HepG2 (cell line): Measurements from ENCODE around the gene TBX10. TPM values are rescaled to one million over a fixed set of nuclear protein-coding genes. Genes with fewer than 3 reads are reported as not detected.

ENCODE experiments used
- ATF7-NPFF ChIP-seq: sonication (generic); formaldehyde crosslinking; IDR thresholded peaks from 2 replicates; pipeline ENCODE4 v1.8.1; 2023; ENCODE audit warnings: mild to moderate bottlenecking, low read depth, missing genetic modification reagents, moderate library complexity
- CAMTA2 ChIP-seq: sonication (generic); formaldehyde crosslinking; IDR thresholded peaks from 2 replicates; pipeline ENCODE4 v1.4.0; 2020; ENCODE audit warnings: mild to moderate bottlenecking, missing genetic modification reagents, borderline replicate concordance
- EZH2 ChIP-seq: conservative IDR thresholded peaks from 2 replicates; pipeline ENCODE4 v1.6.1; 2012; ENCODE audit warnings: mild to moderate bottlenecking, low read depth, low read length, moderate library complexity
- GLI4 ChIP-seq: sonication (generic); formaldehyde crosslinking; IDR thresholded peaks from 2 replicates; pipeline ENCODE4 v1.5.1; 2020; ENCODE audit warnings: missing genetic modification reagents, mild to moderate bottlenecking, moderate library complexity, borderline replicate concordance
- IRF1 ChIP-seq: sonication (generic); formaldehyde crosslinking; IDR thresholded peaks from 2 replicates; pipeline ENCODE4 v1.4.0; 2020; ENCODE audit warnings: low read depth, mild to moderate bottlenecking, missing genetic modification reagents
- KLF9 ChIP-seq: IDR thresholded peaks from 2 replicates; pipeline ENCODE4 v1.6.1; 2016; ENCODE audit warnings: low read depth
- NKX3-1 ChIP-seq: sonication (generic); formaldehyde crosslinking; IDR thresholded peaks from 2 replicates; pipeline ENCODE4 v1.5.0; 2020; ENCODE audit warnings: missing genetic modification reagents
- SMAD3 ChIP-seq: sonication (generic); formaldehyde crosslinking; IDR thresholded peaks from 2 replicates; pipeline ENCODE4 v1.4.0; 2020; ENCODE audit warnings: missing genetic modification reagents
- TARDBP ChIP-seq: sonication (generic); formaldehyde crosslinking; IDR thresholded peaks from 2 replicates; pipeline ENCODE4 v1.8.0; 2022; ENCODE audit warnings: mild to moderate bottlenecking, missing genetic modification reagents
- THAP8 ChIP-seq: sonication (generic); formaldehyde crosslinking; IDR thresholded peaks from 2 replicates; pipeline ENCODE4 v1.5.1; 2020; ENCODE audit warnings: missing genetic modification reagents, mild to moderate bottlenecking, borderline replicate concordance
- ZFAT ChIP-seq: sonication (generic); formaldehyde crosslinking; conservative IDR thresholded peaks from 2 replicates; pipeline ENCODE4 v1.8.1; 2023; ENCODE audit warnings: missing genetic modification reagents, inconsistent platforms
- ZNF18 ChIP-seq: sonication (generic); formaldehyde crosslinking; IDR thresholded peaks from 2 replicates; pipeline ENCODE4 v1.8.0; 2022; ENCODE audit warnings: mild to moderate bottlenecking, missing genetic modification reagents; ENCODE audit not compliant: insufficient replicate concordance
- ZNF564 ChIP-seq: sonication (generic); formaldehyde crosslinking; IDR thresholded peaks from 2 replicates; pipeline ENCODE4 v1.8.1; 2023; ENCODE audit warnings: mild to moderate bottlenecking, missing genetic modification reagents
- ZNF572 ChIP-seq: sonication (generic); formaldehyde crosslinking; IDR thresholded peaks from 2 replicates; pipeline ENCODE4 v1.5.1; 2020; ENCODE audit warnings: mild to moderate bottlenecking, missing genetic modification reagents
- ZNF629 ChIP-seq: sonication (generic); formaldehyde crosslinking; conservative IDR thresholded peaks from 2 replicates; pipeline ENCODE4 v1.5.0; 2020; ENCODE audit warnings: missing genetic modification reagents
- ZNF644 ChIP-seq: IDR thresholded peaks from 2 replicates; pipeline ENCODE4 v1.6.1; 2016; ENCODE audit warnings: low read depth
- ZNF782 ChIP-seq: sonication (generic); formaldehyde crosslinking; IDR thresholded peaks from 2 replicates; pipeline ENCODE4 v1.4.0; 2020; ENCODE audit warnings: missing genetic modification reagents, mild to moderate bottlenecking, borderline replicate concordance
- ZNF841 ChIP-seq: sonication (generic); formaldehyde crosslinking; IDR thresholded peaks from 2 replicates; pipeline ENCODE4 v1.8.1; 2023; ENCODE audit warnings: missing genetic modification reagents, borderline replicate concordance
- polyA plus RNA-seq, 8 experiments: library from polyadenylated mRNA; depleted of rRNA in 3 of 8; stranded (reverse) in 7 of 8; unstranded in 1 of 8; fragments of >200 nt; fragmentation: Illumina TruSeq in 4 of 8; extraction: Trizol in 4 of 8; gene quantifications; 2 replicates each; pipeline versions ENCODE4 v1.2.1 to v1.2.3, GENCODE V29; 2011 to 2016; ENCODE audit warnings: low read depth in 4 of 8, missing spikeins in 1 of 8, mixed read lengths in 1 of 8; ENCODE audit not compliant: insufficient read depth in 1 of 8
- total RNA-seq, 5 experiments: library from RNA; depleted of rRNA; stranded (reverse); fragments of >200 nt; fragmentation: Illumina TruSeq; extraction: Trizol; gene quantifications; 2 replicates each; pipeline ENCODE4 v1.2.3, GENCODE V29; 2016; ENCODE audit warnings: low read depth in 1 of 5
- TF ChIP-seq, protein P1 (sequence below): sonication (generic); formaldehyde crosslinking; conservative IDR thresholded peaks from 2 replicates; pipeline ENCODE4 v1.4.0; 2020; ENCODE audit warnings: missing genetic modification reagents
- TF ChIP-seq, protein P2 (sequence below): sonication (generic); formaldehyde crosslinking; IDR thresholded peaks from 2 replicates; pipeline ENCODE4 v1.4.0; 2020; ENCODE audit warnings: missing genetic modification reagents, borderline replicate concordance

The TBX10 gene
- total and polyA plus RNA-seq, 2 of the 13 experiments (the other 11 are each of a cell fraction or from before 2014, with no cell fraction given) = 0.27 to 1.7 TPM

DNA sequence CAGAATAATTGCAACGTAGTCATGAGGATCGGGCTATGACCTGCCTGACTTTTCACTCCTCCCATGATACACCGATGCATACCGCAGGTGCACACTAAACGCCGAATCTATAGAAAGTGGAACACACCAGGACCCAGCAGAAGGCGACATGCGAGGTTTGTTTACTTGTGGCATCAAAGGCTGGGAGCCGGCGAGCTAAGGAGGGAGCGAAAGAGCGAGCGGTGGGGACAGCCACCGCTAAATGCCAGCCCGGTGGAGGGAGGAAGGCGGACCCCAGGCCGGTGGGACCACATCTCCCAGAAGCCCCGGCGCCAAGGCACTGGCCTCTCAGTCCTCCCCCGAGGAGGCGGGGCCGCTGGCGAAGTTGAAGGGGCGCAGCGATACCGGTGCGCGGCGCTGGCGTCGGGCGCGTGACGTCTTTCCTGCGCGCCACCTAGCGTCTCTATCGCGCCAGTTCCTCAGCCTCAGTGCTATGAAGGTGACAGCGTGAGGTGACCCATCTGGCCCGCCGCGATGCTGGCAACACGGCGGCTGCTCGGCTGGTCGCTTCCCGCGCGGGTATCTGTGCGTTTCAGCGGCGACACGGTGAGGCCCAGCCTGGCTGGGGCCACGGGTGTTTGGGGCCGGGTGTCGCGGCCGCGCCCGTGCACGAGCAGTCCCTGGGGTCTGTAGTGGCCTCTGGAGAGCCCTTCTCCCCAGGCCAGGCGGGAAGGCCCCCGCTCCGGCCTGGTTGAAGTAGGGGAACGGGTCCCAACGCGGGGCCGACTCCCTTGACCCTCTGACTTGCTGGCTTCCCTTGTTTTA, 32.9 kb downstream of the TBX10 start, which contains the start of gene NDUFV1 (continued):
- TF ChIP-seq ZNF18 = no peak
- peak; percentile 44; the same call in 1 of the 2 replicates for TF ChIP-seq SMAD3
- TF ChIP-seq CAMTA2 (CRISPR knock-in tag) = 0 out of 2 replicates have a peak, but pooled peaks have one; percentile 62
- 0 out of 2 replicates have a peak, but pooled peaks have one; percentile 28 for TF ChIP-seq ATF7-NPFF (CRISPR knock-in tag)
- no peak for TF ChIP-seq EZH2
- TF ChIP-seq, protein P1, sequence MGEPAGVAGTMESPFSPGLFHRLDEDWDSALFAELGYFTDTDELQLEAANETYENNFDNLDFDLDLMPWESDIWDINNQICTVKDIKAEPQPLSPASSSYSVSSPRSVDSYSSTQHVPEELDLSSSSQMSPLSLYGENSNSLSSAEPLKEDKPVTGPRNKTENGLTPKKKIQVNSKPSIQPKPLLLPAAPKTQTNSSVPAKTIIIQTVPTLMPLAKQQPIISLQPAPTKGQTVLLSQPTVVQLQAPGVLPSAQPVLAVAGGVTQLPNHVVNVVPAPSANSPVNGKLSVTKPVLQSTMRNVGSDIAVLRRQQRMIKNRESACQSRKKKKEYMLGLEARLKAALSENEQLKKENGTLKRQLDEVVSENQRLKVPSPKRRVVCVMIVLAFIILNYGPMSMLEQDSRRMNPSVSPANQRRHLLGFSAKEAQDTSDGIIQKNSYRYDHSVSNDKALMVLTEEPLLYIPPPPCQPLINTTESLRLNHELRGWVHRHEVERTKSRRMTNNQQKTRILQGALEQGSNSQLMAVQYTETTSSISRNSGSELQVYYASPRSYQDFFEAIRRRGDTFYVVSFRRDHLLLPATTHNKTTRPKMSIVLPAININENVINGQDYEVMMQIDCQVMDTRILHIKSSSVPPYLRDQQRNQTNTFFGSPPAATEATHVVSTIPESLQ (CRISPR knock-in tag) = no peak
- TF ChIP-seq, protein P2, sequence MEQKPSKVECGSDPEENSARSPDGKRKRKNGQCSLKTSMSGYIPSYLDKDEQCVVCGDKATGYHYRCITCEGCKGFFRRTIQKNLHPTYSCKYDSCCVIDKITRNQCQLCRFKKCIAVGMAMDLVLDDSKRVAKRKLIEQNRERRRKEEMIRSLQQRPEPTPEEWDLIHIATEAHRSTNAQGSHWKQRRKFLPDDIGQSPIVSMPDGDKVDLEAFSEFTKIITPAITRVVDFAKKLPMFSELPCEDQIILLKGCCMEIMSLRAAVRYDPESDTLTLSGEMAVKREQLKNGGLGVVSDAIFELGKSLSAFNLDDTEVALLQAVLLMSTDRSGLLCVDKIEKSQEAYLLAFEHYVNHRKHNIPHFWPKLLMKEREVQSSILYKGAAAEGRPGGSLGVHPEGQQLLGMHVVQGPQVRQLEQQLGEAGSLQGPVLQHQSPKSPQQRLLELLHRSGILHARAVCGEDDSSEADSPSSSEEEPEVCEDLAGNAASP (CRISPR knock-in tag) = 0 out of 2 replicates have a peak, but pooled peaks have one; percentile 27
- no peak for TF ChIP-seq ZNF841
- peak; percentile 57 for TF ChIP-seq ZNF629 (CRISPR knock-in tag)
- no peak for TF ChIP-seq KLF9
- TF ChIP-seq THAP8 (CRISPR knock-in tag) = peak; percentile 78; the same call in 1 of the 2 replicates
- no peak for TF ChIP-seq ZFAT (CRISPR knock-in tag)
- TF ChIP-seq ZNF572 (CRISPR knock-in tag) = no peak
- no peak for TF ChIP-seq GLI4 (CRISPR knock-in tag)
- TF ChIP-seq ZNF782 (CRISPR knock-in tag) = peak; percentile 68; the same call in 1 of the 2 replicates
- no peak for TF ChIP-seq ZNF644
- TF ChIP-seq NKX3-1 (CRISPR knock-in tag) = no peak
- no peak for TF ChIP-seq ZNF564 (CRISPR knock-in tag)
- no peak for TF ChIP-seq TARDBP (CRISPR knock-in tag)
- TF ChIP-seq IRF1 (CRISPR knock-in tag) = no peak
